Measurements from ENCODE around the gene INSM2. TPM values are rescaled to one million over a fixed set of nuclear protein-coding genes. Genes with fewer than 3 reads are reported as not detected.

INSM2 gene
- total and polyA plus RNA-seq, 2 of the 13 experiments (the other 11 are each of a cell fraction or from before 2014, with no cell fraction given), result not detected

DNA sequence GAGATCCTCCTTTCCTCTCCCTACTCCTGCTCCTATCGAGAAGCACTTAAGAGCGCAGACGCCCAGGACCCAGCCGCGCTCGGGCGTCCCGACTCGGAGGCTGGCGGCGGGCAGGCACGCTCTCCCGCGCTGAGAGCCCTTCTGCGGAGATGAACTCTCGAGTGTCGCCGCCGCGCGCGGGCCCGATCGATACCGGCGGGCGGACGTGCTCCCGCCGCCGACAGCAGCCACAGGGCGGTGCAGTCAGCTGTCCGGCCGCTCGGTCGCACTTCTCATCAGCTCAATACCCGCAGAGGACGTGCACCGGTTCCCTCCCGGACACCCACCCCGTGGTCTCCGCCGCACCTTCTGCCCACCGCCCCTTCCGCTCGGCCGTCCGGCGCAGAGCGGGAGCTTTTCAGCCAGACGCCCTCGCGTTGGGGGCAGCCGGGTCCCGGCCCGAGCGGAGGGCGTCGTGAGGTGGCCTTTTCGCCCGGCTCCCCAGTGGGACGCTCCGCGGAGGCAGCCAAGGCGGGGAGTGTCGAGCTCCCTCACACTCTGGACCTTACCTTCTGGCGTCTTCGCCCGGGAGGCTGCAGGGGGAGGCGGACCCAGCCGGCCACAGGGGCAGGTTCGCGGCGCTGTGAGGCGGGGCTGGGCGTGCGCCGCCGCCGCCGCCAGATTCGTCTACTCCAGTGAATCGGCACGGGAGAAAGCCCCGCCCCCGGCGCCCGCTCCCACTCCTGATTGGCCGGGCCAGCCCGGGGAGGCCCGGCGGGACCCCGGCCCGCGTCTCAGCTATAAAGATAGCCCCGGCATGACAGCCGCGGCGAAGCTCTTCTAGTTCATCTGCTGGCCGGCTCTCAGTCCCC is at the start of gene INSM2 (continued):
- TF ChIP-seq, protein P1, sequence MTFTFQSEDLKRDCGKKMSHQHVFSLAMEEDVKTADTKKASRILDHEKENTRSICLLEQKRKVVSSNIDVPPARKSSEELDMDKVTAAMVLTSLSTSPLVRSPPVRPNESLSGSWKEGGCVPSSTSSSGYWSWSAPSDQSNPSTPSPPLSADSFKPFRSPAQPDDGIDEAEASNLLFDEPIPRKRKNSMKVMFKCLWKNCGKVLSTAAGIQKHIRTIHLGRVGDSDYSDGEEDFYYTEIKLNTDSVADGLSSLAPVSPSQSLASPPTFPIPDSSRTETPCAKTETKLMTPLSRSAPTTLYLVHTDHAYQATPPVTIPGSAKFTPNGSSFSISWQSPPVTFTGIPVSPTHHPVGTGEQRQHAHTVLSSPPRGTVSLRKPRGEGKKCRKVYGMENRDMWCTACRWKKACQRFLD (CRISPR knock-in tag; IDR thresholded peaks at IDR 0.05; ENCODE audit: borderline replicate concordance), result peak; percentile 92
- TF ChIP-seq EP300 (IDR thresholded peaks at IDR 0.05; ENCODE audit: low read depth in 2 of 2, low read length in 2 of 2) (no peak), EP300 (CRISPR knock-in tag; IDR thresholded peaks at IDR 0.05; ENCODE audit: borderline replicate concordance) (peak; percentile 55; the same call in 1 of the 2 replicates), ZNF431 (CRISPR knock-in tag; IDR thresholded peaks at IDR 0.05; ENCODE audit: borderline replicate concordance, low read depth) (peak; percentile 13; the same call in 1 of the 2 replicates), TBL1XR1 (IDR thresholded peaks at IDR 0.05; ENCODE audit: borderline replicate concordance, low read length, partially characterized antibody) (no peak), SMARCC2 (IDR thresholded peaks at IDR 0.05) (no peak), EEA1 (CRISPR knock-in tag; IDR thresholded peaks at IDR 0.05; ENCODE audit: borderline replicate concordance) (peak; percentile 96), SMARCE1 (IDR thresholded peaks at IDR 0.05; ENCODE audit: borderline replicate concordance) (no peak), ZNF230 (CRISPR knock-in tag; IDR thresholded peaks at IDR 0.05) (peak; percentile 98), ZNF672 (CRISPR knock-in tag; IDR thresholded peaks at IDR 0.05) (no peak; the same call in 1 of the 2 replicates), SMAD3 (CRISPR knock-in tag; IDR thresholded peaks at IDR 0.05) (0 out of 2 replicates have a peak, but pooled peaks have one; percentile 44), PCBP2 (optimal IDR thresholded peaks at IDR 0.05; ENCODE audit: low read depth, low read length, poor library complexity, severe bottlenecking) (no peak), ETV5 (CRISPR knock-in tag; IDR thresholded peaks at IDR 0.05; ENCODE audit: borderline replicate concordance) (peak; percentile 70; the same call in 1 of the 2 replicates), ELF3 (CRISPR knock-in tag; IDR thresholded peaks at IDR 0.05) (0 out of 2 replicates have a peak, but pooled peaks have one; percentile 17), ZFY (CRISPR knock-in tag; IDR thresholded peaks at IDR 0.05) (peak; percentile 63; the same call in 1 of the 2 replicates), REPIN1 (CRISPR knock-in tag; IDR thresholded peaks at IDR 0.05; ENCODE audit: borderline replicate concordance, low read depth) (peak; percentile 81), TMF1 (CRISPR knock-in tag; IDR thresholded peaks at IDR 0.05; ENCODE audit: low read depth) (peak; percentile 69)
- TF ChIP-seq, protein P2, sequence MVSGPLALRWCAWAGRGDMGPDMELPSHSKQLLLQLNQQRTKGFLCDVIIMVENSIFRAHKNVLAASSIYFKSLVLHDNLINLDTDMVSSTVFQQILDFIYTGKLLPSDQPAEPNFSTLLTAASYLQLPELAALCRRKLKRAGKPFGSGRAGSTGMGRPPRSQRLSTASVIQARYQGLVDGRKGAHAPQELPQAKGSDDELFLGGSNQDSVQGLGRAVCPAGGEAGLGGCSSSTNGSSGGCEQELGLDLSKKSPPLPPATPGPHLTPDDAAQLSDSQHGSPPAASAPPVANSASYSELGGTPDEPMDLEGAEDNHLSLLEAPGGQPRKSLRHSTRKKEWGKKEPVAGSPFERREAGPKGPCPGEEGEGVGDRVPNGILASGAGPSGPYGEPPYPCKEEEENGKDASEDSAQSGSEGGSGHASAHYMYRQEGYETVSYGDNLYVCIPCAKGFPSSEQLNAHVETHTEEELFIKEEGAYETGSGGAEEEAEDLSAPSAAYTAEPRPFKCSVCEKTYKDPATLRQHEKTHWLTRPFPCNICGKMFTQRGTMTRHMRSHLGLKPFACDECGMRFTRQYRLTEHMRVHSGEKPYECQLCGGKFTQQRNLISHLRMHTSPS (CRISPR knock-in tag; IDR thresholded peaks at IDR 0.05; ENCODE audit: low read depth), result peak; percentile 89
- TF ChIP-seq, protein P3, sequence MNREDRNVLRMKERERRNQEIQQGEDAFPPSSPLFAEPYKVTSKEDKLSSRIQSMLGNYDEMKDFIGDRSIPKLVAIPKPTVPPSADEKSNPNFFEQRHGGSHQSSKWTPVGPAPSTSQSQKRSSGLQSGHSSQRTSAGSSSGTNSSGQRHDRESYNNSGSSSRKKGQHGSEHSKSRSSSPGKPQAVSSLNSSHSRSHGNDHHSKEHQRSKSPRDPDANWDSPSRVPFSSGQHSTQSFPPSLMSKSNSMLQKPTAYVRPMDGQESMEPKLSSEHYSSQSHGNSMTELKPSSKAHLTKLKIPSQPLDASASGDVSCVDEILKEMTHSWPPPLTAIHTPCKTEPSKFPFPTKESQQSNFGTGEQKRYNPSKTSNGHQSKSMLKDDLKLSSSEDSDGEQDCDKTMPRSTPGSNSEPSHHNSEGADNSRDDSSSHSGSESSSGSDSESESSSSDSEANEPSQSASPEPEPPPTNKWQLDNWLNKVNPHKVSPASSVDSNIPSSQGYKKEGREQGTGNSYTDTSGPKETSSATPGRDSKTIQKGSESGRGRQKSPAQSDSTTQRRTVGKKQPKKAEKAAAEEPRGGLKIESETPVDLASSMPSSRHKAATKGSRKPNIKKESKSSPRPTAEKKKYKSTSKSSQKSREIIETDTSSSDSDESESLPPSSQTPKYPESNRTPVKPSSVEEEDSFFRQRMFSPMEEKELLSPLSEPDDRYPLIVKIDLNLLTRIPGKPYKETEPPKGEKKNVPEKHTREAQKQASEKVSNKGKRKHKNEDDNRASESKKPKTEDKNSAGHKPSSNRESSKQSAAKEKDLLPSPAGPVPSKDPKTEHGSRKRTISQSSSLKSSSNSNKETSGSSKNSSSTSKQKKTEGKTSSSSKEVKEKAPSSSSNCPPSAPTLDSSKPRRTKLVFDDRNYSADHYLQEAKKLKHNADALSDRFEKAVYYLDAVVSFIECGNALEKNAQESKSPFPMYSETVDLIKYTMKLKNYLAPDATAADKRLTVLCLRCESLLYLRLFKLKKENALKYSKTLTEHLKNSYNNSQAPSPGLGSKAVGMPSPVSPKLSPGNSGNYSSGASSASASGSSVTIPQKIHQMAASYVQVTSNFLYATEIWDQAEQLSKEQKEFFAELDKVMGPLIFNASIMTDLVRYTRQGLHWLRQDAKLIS (CRISPR knock-in tag; IDR thresholded peaks at IDR 0.05), result no peak

All from HepG2 (cell line).